HG02970 (cell line): Measurements from ENCODE around the gene SULF2.

Experiments
- ATAC-seq: cut with Tn5 transposase; IDR thresholded peaks from one replicate; pipeline ENCODE4 v1.9.1; 2021; ENCODE audit warnings: mild to moderate bottlenecking, moderate library complexity, moderate number of reproducible peaks; ENCODE audit not compliant: unreplicated experiment, low FRiP score

Gene SULF2

GRCh38 chr20:47620808-47621805 is 164.2 kb downstream of the SULF2 start:
- no peak for ATAC-seq

GRCh38 chr20:47618479-47618878 is 166.8 kb downstream of the SULF2 start:
- ATAC-seq, result no peak

- no peak for ATAC-seq
Measured at GRCh38 chr20:47614703-47615309, 170.5 kb downstream of the SULF2 start.

DNA sequence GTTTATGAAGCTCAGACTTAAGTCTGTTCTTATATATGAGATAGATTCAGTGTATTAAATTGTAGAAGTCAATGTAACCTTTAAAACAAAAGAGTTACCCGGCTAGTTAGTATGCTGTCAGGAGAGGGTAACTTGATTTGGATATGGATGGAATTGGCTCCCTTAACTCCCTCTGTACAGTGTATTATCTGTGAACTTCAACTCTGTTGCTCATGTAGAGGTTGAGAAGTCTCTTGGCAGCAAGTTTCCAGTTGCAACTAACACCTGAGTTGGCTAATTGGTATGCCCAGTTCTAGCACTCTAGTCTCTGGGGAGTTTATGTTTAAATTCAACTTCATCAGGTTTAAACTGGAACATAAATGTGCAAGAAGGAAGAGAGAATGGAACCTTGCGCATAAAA is 172.6 kb downstream of the SULF2 start:
- ATAC-seq, result no peak

- no peak for ATAC-seq
Measured at GRCh38 chr20:47611785-47612184, 173.5 kb downstream of the SULF2 start.

- peak; percentile 19 for ATAC-seq
Measured at GRCh38 chr20:47610945-47611250, 174.4 kb downstream of the SULF2 start.

DNA sequence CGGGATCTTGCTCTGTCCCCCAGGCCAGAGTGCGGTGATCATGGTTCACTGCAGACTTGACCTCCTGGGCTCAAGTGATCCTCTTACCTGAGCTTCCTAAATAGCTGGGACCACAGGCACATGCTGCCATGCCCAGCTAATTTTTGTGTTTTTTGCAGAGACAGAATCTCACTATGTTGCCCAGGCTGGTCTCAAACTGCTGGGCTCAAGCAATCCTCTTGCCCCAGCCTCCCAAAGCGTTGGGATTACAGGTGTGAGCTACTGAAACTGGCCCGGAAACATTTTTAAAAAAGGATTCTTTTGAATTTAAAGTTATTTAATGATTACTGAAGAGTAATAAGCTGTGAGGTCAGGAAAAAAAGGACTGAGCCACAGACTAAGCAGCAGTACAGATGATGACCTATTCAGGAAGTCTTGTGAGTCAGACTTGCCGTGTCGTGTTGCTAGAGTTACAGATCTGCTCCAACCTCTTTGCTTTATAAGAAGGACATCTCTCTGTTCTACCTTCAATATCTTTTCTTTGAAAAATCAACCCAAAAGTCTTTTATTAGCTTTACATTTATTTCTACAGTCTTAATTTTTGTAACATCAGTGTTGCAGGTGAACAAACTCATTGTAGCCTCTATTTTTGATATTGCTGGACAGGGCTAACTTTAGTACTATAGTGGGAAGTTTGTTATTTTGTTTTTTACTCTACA is 174.9 kb downstream of the SULF2 start:
- ATAC-seq, result peak; percentile 64

GRCh38 chr20:47609001-47609400 is 176.3 kb downstream of the SULF2 start:
- ATAC-seq, result no peak
